Osteoblast (primary cell): Measurements from ENCODE around the gene MYOG. TPM values are rescaled to one million over a fixed set of nuclear protein-coding genes. Genes with fewer than 3 reads are reported as not detected.

Experiments used
- DNase-seq: peaks from one replicate; pipeline ENCODE4 v3.0.0; 2011; ENCODE audit warnings: low spot score, mixed read lengths; ENCODE audit not compliant: insufficient read length; ENCODE audit errors: missing footprints
- H2AFZ ChIP-seq: 2 replicates; pipeline ENCODE4 v1.6.0; 2011; ENCODE audit warnings: mild to moderate bottlenecking, low read length
- H3K27ac ChIP-seq: 2 replicates; pipeline ENCODE4 v1.5.1; 2011; ENCODE audit warnings: mild to moderate bottlenecking, low read depth, low read length, moderate library complexity
- H3K27me3 ChIP-seq: 2 replicates; pipeline ENCODE4 v1.6.0; 2012; ENCODE audit warnings: mild to moderate bottlenecking, control low read depth, inconsistent platforms, low read length, moderate library complexity; ENCODE audit not compliant: insufficient read depth
- H3K36me3 ChIP-seq: 2 replicates; pipeline ENCODE4 v1.5.1; 2011; ENCODE audit warnings: mild to moderate bottlenecking, low read length, control low read depth, moderate library complexity; ENCODE audit not compliant: insufficient read depth
- H3K4me1 ChIP-seq: 2 replicates; pipeline ENCODE4 v1.5.1; 2011; ENCODE audit warnings: mild to moderate bottlenecking, low read length, control low read depth, moderate library complexity; ENCODE audit not compliant: insufficient read depth
- H3K4me2 ChIP-seq: 2 replicates; pipeline ENCODE4 v1.6.0; 2011; ENCODE audit warnings: mild to moderate bottlenecking, low read length; ENCODE audit not compliant: insufficient read depth
- H3K4me3 ChIP-seq: fragments of 200-600 bp; sonication (generic); 3 replicates; pipeline ENCODE4 v1.5.1; 2012; ENCODE audit warnings: mild to moderate bottlenecking, low read length, inconsistent platforms; ENCODE audit not compliant: insufficient read depth
- H3K79me2 ChIP-seq: 2 replicates; pipeline ENCODE4 v1.6.0; 2012; ENCODE audit warnings: mild to moderate bottlenecking, low read length, control low read depth, inconsistent platforms; ENCODE audit not compliant: insufficient read depth
- H3K9me3 ChIP-seq: 2 replicates; pipeline ENCODE4 v1.5.1; 2011; ENCODE audit warnings: low read depth, low read length, control low read depth
- H4K20me1 ChIP-seq: 2 replicates; pipeline ENCODE4 v1.6.0; 2012; ENCODE audit warnings: mild to moderate bottlenecking, low read length, control low read depth; ENCODE audit not compliant: insufficient read depth
- CTCF ChIP-seq: IDR thresholded peaks from 2 replicates; pipeline ENCODE4 v1.5.1; 2011; ENCODE audit warnings: mild to moderate bottlenecking, low read depth, low read length, moderate library complexity; ENCODE audit errors: extremely low read depth
- total RNA-seq: library from RNA; depleted of rRNA; stranded (reverse); fragments of >200 nt; gene quantifications from 2 replicates; pipeline ENCODE4 v1.2.3, GENCODE V29; 2012

MYOG gene
- total RNA-seq, 1 donor = not detected

GRCh38 chr1:203099805-203100515 lies 14.1 kb upstream of the MYOG start:
- Histone ChIP-seq H2AFZ (no peak overlapping the region), H3K27ac (no peak overlapping the region), H3K36me3 (no peaks in the 10 kb centered on the region), H4K20me1 (no peaks in the 10 kb centered on the region), H3K4me2 (no peak overlapping the region), H3K27me3 (peaks cover 24% of the 10 kb centered on the region), H3K4me3 (no peak overlapping the region), H3K9me3 (no peaks in the 10 kb centered on the region), H3K4me1 (no peaks in the 10 kb centered on the region), H3K79me2 (no peaks in the 10 kb centered on the region)
- no peak for TF ChIP-seq CTCF
- DNase-seq = no peak

- Histone ChIP-seq H3K4me1 (no peaks in the 10 kb centered on the region), H3K36me3 (no peaks in the 10 kb centered on the region), H3K4me3 (no peak overlapping the region), H3K27me3 (peaks cover 24% of the 10 kb centered on the region), H2AFZ (no peak overlapping the region), H3K9me3 (peaks cover 3% of the 10 kb centered on the region), H4K20me1 (no peaks in the 10 kb centered on the region), H3K79me2 (no peaks in the 10 kb centered on the region), H3K27ac (no peak overlapping the region), H3K4me2 (no peak overlapping the region)
- no peak for TF ChIP-seq CTCF
- no peak for DNase-seq
Observed at GRCh38 chr1:203098914-203099520, 13.2 kb upstream of the MYOG start.

- H3K27ac ChIP-seq = no peak overlapping the region
- no peak overlapping the region for H2AFZ ChIP-seq
- H3K36me3 ChIP-seq = no peaks in the 10 kb centered on the region
- no peak for TF ChIP-seq CTCF
- peaks cover 3% of the 10 kb centered on the region for H3K9me3 ChIP-seq
- H3K4me1 ChIP-seq = no peaks in the 10 kb centered on the region
- peak; percentile 65 for DNase-seq
- no peaks in the 10 kb centered on the region for H4K20me1 ChIP-seq
- no peaks in the 10 kb centered on the region for H3K79me2 ChIP-seq
- H3K4me3 ChIP-seq = no peak overlapping the region
- peaks cover 23% of the 10 kb centered on the region for H3K27me3 ChIP-seq
- H3K4me2 ChIP-seq = no peak overlapping the region
Observed at GRCh38 chr1:203098445-203098844, 12.6 kb upstream of the MYOG start.

- no peaks in the 10 kb centered on the region for H3K4me1 ChIP-seq
- TF ChIP-seq CTCF = no peak
- H4K20me1 ChIP-seq = no peaks in the 10 kb centered on the region
- H3K4me3 ChIP-seq = no peak overlapping the region
- H3K36me3 ChIP-seq = no peaks in the 10 kb centered on the region
- H3K27me3 ChIP-seq = peaks cover 25% of the 10 kb centered on the region
- DNase-seq = peak; percentile 3
- H3K79me2 ChIP-seq = no peaks in the 10 kb centered on the region
- H3K27ac ChIP-seq = no peak overlapping the region
- peaks cover 3% of the 10 kb centered on the region for H3K9me3 ChIP-seq
- H3K4me2 ChIP-seq = no peak overlapping the region
- no peak overlapping the region for H2AFZ ChIP-seq
Observed at GRCh38 chr1:203097001-203097400, 11.2 kb upstream of the MYOG start.
